Progenitor cell of endocrine pancreas (in vitro differentiated cells): ENCODE results near the gene TAT. TPM values are rescaled to one million over a fixed set of nuclear protein-coding genes. Genes with fewer than 3 reads are reported as not detected.

ENCODE experiments used
- DNase-seq: peaks from one replicate; pipeline ENCODE4 v3.0.0; 2021; ENCODE audit warnings: low spot score; ENCODE audit not compliant: unreplicated experiment
- H3K27ac Mint-ChIP-seq: 2 replicates; pipeline ENCODE4 v1.8.0; 2021; ENCODE audit warnings: mild to moderate bottlenecking, moderate library complexity, mixed read lengths
- H3K27me3 Mint-ChIP-seq: 2 replicates; pipeline ENCODE4 v1.8.0; 2021; ENCODE audit warnings: mixed read lengths
- H3K36me3 Mint-ChIP-seq: 2 replicates; pipeline ENCODE4 v1.8.0; 2022; ENCODE audit warnings: mixed read lengths; ENCODE audit not compliant: insufficient read depth
- H3K4me1 Mint-ChIP-seq: 2 replicates; pipeline ENCODE4 v1.8.0; 2021; ENCODE audit warnings: low read depth, mixed read lengths
- H3K4me3 Mint-ChIP-seq: 2 replicates; pipeline ENCODE4 v1.8.0; 2021; ENCODE audit warnings: low read depth, mild to moderate bottlenecking, moderate library complexity, mixed read lengths
- H3K9me3 Mint-ChIP-seq: 2 replicates; pipeline ENCODE4 v1.8.0; 2021; ENCODE audit warnings: low read depth, mixed read lengths
- CTCF ChIP-seq: fragments of 200-600 bp; sonication (generic); IDR thresholded peaks from one replicate; pipeline ENCODE4 v1.5.0; 2021; ENCODE audit warnings: antibody characterized with exemption, mild to moderate bottlenecking; ENCODE audit not compliant: unreplicated experiment
- total RNA-seq: library from RNA; stranded (reverse); gene quantifications from 2 replicates; pipeline ENCODE4 v1.2.1, GENCODE V29; 2021

Gene TAT
- total RNA-seq, 1 donor from 2014 or later: not detected

GRCh38 chr16:71557954-71558582, 18.8 kb downstream of the TAT start:
- H3K36me3 Mint-ChIP-seq: peaks cover 28% of the 10 kb centered on the region
- no peak overlapping the region for H3K27ac Mint-ChIP-seq
- H3K9me3 Mint-ChIP-seq: peaks cover 12% of the 10 kb centered on the region
- H3K27me3 Mint-ChIP-seq: no peaks in the 10 kb centered on the region
- no peak for DNase-seq
- H3K4me1 Mint-ChIP-seq: no peaks in the 10 kb centered on the region
- TF ChIP-seq CTCF: no peak
- H3K4me3 Mint-ChIP-seq: no peak overlapping the region

- DNase-seq: no peak
- Mint-ChIP-seq H3K4me1 (no peaks in the 10 kb centered on the region), H3K27ac (no peak overlapping the region), H3K9me3 (peaks cover 9% of the 10 kb centered on the region), H3K27me3 (no peaks in the 10 kb centered on the region), H3K4me3 (no peak overlapping the region), H3K36me3 (peaks cover 30% of the 10 kb centered on the region)
- TF ChIP-seq CTCF: no peak
These were observed 19.6 kb downstream of the TAT start for GRCh38 chr16:71557299-71557698.

- TF ChIP-seq CTCF: no peak
- H3K36me3 Mint-ChIP-seq: peaks cover 24% of the 10 kb centered on the region
- H3K4me3 Mint-ChIP-seq: no peak overlapping the region
- H3K4me1 Mint-ChIP-seq: no peaks in the 10 kb centered on the region
- no peak for DNase-seq
- H3K27me3 Mint-ChIP-seq: no peaks in the 10 kb centered on the region
- no peak overlapping the region for H3K27ac Mint-ChIP-seq
- no peaks in the 10 kb centered on the region for H3K9me3 Mint-ChIP-seq
These were observed 21.5 kb downstream of the TAT start for GRCh38 chr16:71555230-71555891.

- no peak for DNase-seq
- no peak for TF ChIP-seq CTCF
- peaks cover 3% of the 10 kb centered on the region for H3K27me3 Mint-ChIP-seq
These were observed 24.0 kb downstream of the TAT start for GRCh38 chr16:71552698-71553503.

GRCh38 chr16:71547168-71547567, 29.7 kb downstream of the TAT start:
- no peak for TF ChIP-seq CTCF
- H3K27ac Mint-ChIP-seq: no peak overlapping the region
- DNase-seq: no peak
- no peaks in the 10 kb centered on the region for H3K4me1 Mint-ChIP-seq
- no peaks in the 10 kb centered on the region for H3K9me3 Mint-ChIP-seq
- no peak overlapping the region for H3K4me3 Mint-ChIP-seq
- peaks cover 3% of the 10 kb centered on the region for H3K27me3 Mint-ChIP-seq
- peaks cover 5% of the 10 kb centered on the region for H3K36me3 Mint-ChIP-seq

More at GRCh38 chr16:71552698-71553503, 24.0 kb downstream of the TAT start:
- no peak overlapping the region for H3K27ac Mint-ChIP-seq
- H3K4me1 Mint-ChIP-seq: no peaks in the 10 kb centered on the region
- H3K9me3 Mint-ChIP-seq: no peaks in the 10 kb centered on the region
- H3K36me3 Mint-ChIP-seq: peaks cover 23% of the 10 kb centered on the region
- H3K4me3 Mint-ChIP-seq: no peak overlapping the region
